K562 (cell line): ENCODE data around the gene NOL4L. TPM values are rescaled to one million over a fixed set of nuclear protein-coding genes. Genes with fewer than 3 reads are reported as not detected.
A peak's percentile ranks its signal among the peaks of the same experiment; 100 is the strongest.

Source experiments
- ATAC-seq: fragments of 200-7000 bp; cut with Tn5 transposase; 3 replicates; pipeline ENCODE4 v1.9.1; 2020; ENCODE audit warnings: moderate library complexity
- BruUV-seq: library from RNA; stranded (reverse); fragments of 400-500 nt; replicated peaks from 2 replicates; lab custom pipeline; 2021; lab: Mats Ljungman, UMichigan
- CTCF ChIA-PET: fragments of 300-600 bp; formaldehyde crosslinking; extraction: SDS; loops from one replicate; lab custom pipeline; 2021; ENCODE audit warnings: low intra/inter-chr PET ratio; lab: Yijun Ruan, JAX
- POLR2A ChIA-PET: fragments of 300-600, 350-650 bp; sonication (Branson Sonifier 250); formaldehyde crosslinking; extraction: SDS; loops from one replicate; lab custom pipeline; 2021; ENCODE audit warnings: antibody characterized with exemption, inconsistent platforms; lab: Yijun Ruan, JAX
- DNase-seq, 4 experiments: peaks; one replicate each; pipeline versions ENCODE4 v3.0.0 to v3.0.0-alpha.2; 2011 to 2018; ENCODE audit warnings: low spot score in 3 of 4, mixed read lengths in 3 of 4; ENCODE audit errors: extremely low read depth in 1 of 4
- FAIRE-seq: peaks from 2 replicates; lab custom pipeline; 2011; peaks lifted over from hg19 to GRCh38; lab: Jason Lieb, UNC
- H2AFZ ChIP-seq: 2 replicates; pipeline ENCODE4 v1.6.0; 2011; ENCODE audit warnings: low read depth, low read length, control low read depth, inconsistent platforms
- H3K27ac ChIP-seq: fragments of 200-600 bp; 3 replicates; pipeline ENCODE4 v1.8.0; 2011; ENCODE audit warnings: low read depth, mild to moderate bottlenecking, control low read depth, inconsistent platforms, low read length, moderate library complexity, mixed read lengths; ENCODE audit errors: extremely low read depth
- H3K27me3 ChIP-seq, 2 experiments: fragments of 300-600 bp in 1 of 2; 2 replicates in 1 of 2; 3 replicates in 1 of 2; pipeline versions ENCODE4 v1.6.0 to v1.8.0; 2011; ENCODE audit warnings: inconsistent platforms in 2 of 2, low read length in 2 of 2, mild to moderate bottlenecking in 1 of 2, mixed read lengths in 1 of 2, moderate library complexity in 1 of 2; ENCODE audit not compliant: control insufficient read depth in 2 of 2, insufficient read depth in 2 of 2
- H3K36me3 ChIP-seq: fragments of 300-600 bp; 3 replicates; pipeline ENCODE4 v1.8.0; 2011; ENCODE audit warnings: mild to moderate bottlenecking, low read length, inconsistent platforms; ENCODE audit not compliant: control insufficient read depth, insufficient read depth
- H3K4me1 ChIP-seq, 2 experiments: fragments of 200-600 bp in 1 of 2; replicated peaks in 1 of 2; 2 replicates in 1 of 2; 3 replicates in 1 of 2; pipeline versions ENCODE4 v1.5.1 to v1.8.0; 2011; ENCODE audit warnings: inconsistent platforms in 2 of 2, low read length in 2 of 2, mild to moderate bottlenecking in 1 of 2, mixed read lengths in 1 of 2, moderate library complexity in 1 of 2; ENCODE audit not compliant: control insufficient read depth in 2 of 2, insufficient read depth in 2 of 2
- H3K4me2 ChIP-seq: 2 replicates; pipeline ENCODE4 v1.6.1; 2011; ENCODE audit warnings: low read length, control low read depth, inconsistent platforms, mixed read lengths; ENCODE audit not compliant: insufficient read depth
- H3K4me3 ChIP-seq: fragments of 200-600 bp; sonication (generic), shearing (Covaris generic); 2 replicates; pipeline ENCODE4 v1.5.1; 2016; ENCODE audit warnings: control low read depth, inconsistent platforms
- H3K79me2 ChIP-seq: fragments of 200-600 bp; 3 replicates; pipeline ENCODE4 v1.8.0; 2011; ENCODE audit warnings: low read length, inconsistent platforms; ENCODE audit not compliant: control insufficient read depth, insufficient read depth
- H3K9ac ChIP-seq, 2 experiments: 2 replicates each; pipeline versions ENCODE4 v1.6.0 to v1.6.1; 2011; ENCODE audit warnings: low read depth in 2 of 2, low read length in 2 of 2, control low read depth in 1 of 2, inconsistent platforms in 1 of 2, mild to moderate bottlenecking in 1 of 2, mixed read lengths in 1 of 2; ENCODE audit not compliant: insufficient read depth in 1 of 2
- H3K9me1 ChIP-seq: one replicate; pipeline ENCODE4 v1.6.0; 2011; ENCODE audit warnings: inconsistent platforms, mild to moderate bottlenecking, low read length, moderate library complexity; ENCODE audit not compliant: control insufficient read depth, insufficient read depth
- H3K9me3 ChIP-seq: replicated peaks from 2 replicates; pipeline ENCODE4 v1.5.1; 2011; ENCODE audit warnings: low read depth, low read length, inconsistent platforms; ENCODE audit not compliant: control insufficient read depth, insufficient read depth
- H4K20me1 ChIP-seq: replicated peaks from 2 replicates; pipeline ENCODE4 v1.6.1; 2011; ENCODE audit warnings: low read length, inconsistent platforms, mixed read lengths; ENCODE audit not compliant: control insufficient read depth, insufficient read depth
- CBX1 ChIP-seq: sonication (generic); IDR thresholded peaks from 2 replicates; pipeline ENCODE4 v1.6.1; 2016; ENCODE audit warnings: antibody characterized with exemption, low read depth, mild to moderate bottlenecking
- CC2D1A ChIP-seq: fragments of 450-650 bp; IDR thresholded peaks from 2 replicates; pipeline ENCODE4 v1.6.1; 2017; ENCODE audit warnings: mild to moderate bottlenecking
- CTCFL ChIP-seq: IDR thresholded peaks from 2 replicates; pipeline ENCODE4 v1.6.1; 2011; ENCODE audit warnings: borderline replicate concordance, low read depth, mild to moderate bottlenecking, moderate library complexity, low read length; ENCODE audit not compliant: insufficient read depth, poor library complexity, severe bottlenecking
- IFI16 ChIP-seq: fragments of 250-450 bp; sonication (Bioruptor Pico); IDR thresholded peaks from 2 replicates; pipeline ENCODE4 v2.1.2; 2022; ENCODE audit warnings: mild to moderate bottlenecking, inconsistent platforms
- ILK ChIP-seq: fragments of 450-650 bp; IDR thresholded peaks from 2 replicates; pipeline ENCODE4 v1.6.1; 2016; ENCODE audit warnings: missing genetic modification characterization, low read depth, mild to moderate bottlenecking, missing compliant biosample characterization, moderate library complexity, borderline replicate concordance
- KDM5B ChIP-seq: fragments of 200-600 bp; sonication (generic); IDR thresholded peaks from 2 replicates; pipeline ENCODE4 v1.6.1; 2012; ENCODE audit warnings: low read depth, mild to moderate bottlenecking, moderate library complexity, low read length, control low read depth, inconsistent platforms; ENCODE audit not compliant: insufficient replicate concordance
- NR3C1 ChIP-seq: sonication (generic); formaldehyde crosslinking; IDR thresholded peaks from 2 replicates; pipeline ENCODE4 v1.8.1; 2022; ENCODE audit warnings: missing genetic modification reagents
- PRPF4 ChIP-seq: fragments of 200-400 bp; formaldehyde crosslinking; IDR thresholded peaks from one replicate; pipeline ENCODE4 v1.6.1; 2017; ENCODE audit warnings: low read length, low read depth, mild to moderate bottlenecking; ENCODE audit not compliant: insufficient read depth, poor library complexity, severe bottlenecking
- RFX7 ChIP-seq: fragments of 250-450 bp; sonication (Bioruptor Pico); IDR thresholded peaks from 2 replicates; pipeline ENCODE4 v1.5.1; 2021; ENCODE audit warnings: mild to moderate bottlenecking
- ZBTB17 ChIP-seq: fragments of 450-650 bp; formaldehyde crosslinking; IDR thresholded peaks from 2 replicates; pipeline ENCODE4 v1.4.0; 2020; ENCODE audit warnings: mild to moderate bottlenecking
- ZNF445 ChIP-seq: fragments of 250-450 bp; sonication (Bioruptor Pico); IDR thresholded peaks from 2 replicates; pipeline ENCODE4 v1.4.0; 2020; ENCODE audit warnings: low read depth, mild to moderate bottlenecking, moderate library complexity
- ZSCAN32 ChIP-seq: fragments of 450-650 bp; formaldehyde crosslinking; IDR thresholded peaks from 2 replicates; pipeline ENCODE4 v1.4.0; 2020; ENCODE audit warnings: mild to moderate bottlenecking, moderate library complexity
- WGBS: fragments of 100-300 bp; shearing (Covaris generic); methylation state at CpG from one replicate; pipeline ENCODE4 v1.1.6; 2016; ENCODE audit warnings: low coverage, mixed read lengths; ENCODE audit not compliant: insufficient coverage; ENCODE audit errors: missing lambda C conversion rate; 5-methylcytosine and 5-hydroxymethylcytosine counted together
- in situ Hi-C: fragments of 300-500 bp; cut with MboI; formaldehyde crosslinking; loops from 4 replicates; pipeline ENCODE4 v1.15.0; 2018; ENCODE audit warnings: inconsistent platforms, mixed read lengths
- intact Hi-C: fragments of 100-400 bp; cut with micrococcal nuclease; formaldehyde crosslinking; loops from 2 replicates; pipeline ENCODE4 v1.14.2; 2022
- polyA plus RNA-seq, 8 experiments: library from polyadenylated mRNA; depleted of rRNA in 4 of 8; stranded (reverse) in 5 of 8; unstranded in 3 of 8; fragments of >200 nt; fragmentation: Nextera tagmentation in 2 of 8; fragmentation: Illumina TruSeq in 1 of 8; extraction: Ambion mirVana in 2 of 8; extraction: Trizol in 1 of 8; gene quantifications; 2 replicates each; pipeline versions ENCODE4 v1.2.1 to v1.2.3, GENCODE V29; 2011 to 2014; ENCODE audit warnings: inconsistent platforms in 1 of 8, missing spikeins in 1 of 8
- total RNA-seq, 7 experiments: library from RNA; depleted of rRNA in 6 of 7; stranded (reverse); fragments of >200 nt in 6 of 7; fragmentation: Illumina TruSeq in 2 of 7; extraction: Trizol in 2 of 7; gene quantifications; 2 replicates each; pipeline versions ENCODE4 v1.2.1 to v1.2.3, GENCODE V29; 2011 to 2021; ENCODE audit warnings: low replicate concordance in 1 of 7
- TF ChIP-seq, protein P1 (sequence below): fragments of 450-650 bp; formaldehyde crosslinking; IDR thresholded peaks from 2 replicates; pipeline ENCODE4 v1.4.0; 2020; ENCODE audit warnings: mild to moderate bottlenecking, mixed read lengths

Gene NOL4L
- total and polyA plus RNA-seq, 9 of the 15 experiments (the other 6 are each of a cell fraction or from before 2014, with no cell fraction given), result 5.1 to 36.2 (median 13.6) TPM

DNA sequence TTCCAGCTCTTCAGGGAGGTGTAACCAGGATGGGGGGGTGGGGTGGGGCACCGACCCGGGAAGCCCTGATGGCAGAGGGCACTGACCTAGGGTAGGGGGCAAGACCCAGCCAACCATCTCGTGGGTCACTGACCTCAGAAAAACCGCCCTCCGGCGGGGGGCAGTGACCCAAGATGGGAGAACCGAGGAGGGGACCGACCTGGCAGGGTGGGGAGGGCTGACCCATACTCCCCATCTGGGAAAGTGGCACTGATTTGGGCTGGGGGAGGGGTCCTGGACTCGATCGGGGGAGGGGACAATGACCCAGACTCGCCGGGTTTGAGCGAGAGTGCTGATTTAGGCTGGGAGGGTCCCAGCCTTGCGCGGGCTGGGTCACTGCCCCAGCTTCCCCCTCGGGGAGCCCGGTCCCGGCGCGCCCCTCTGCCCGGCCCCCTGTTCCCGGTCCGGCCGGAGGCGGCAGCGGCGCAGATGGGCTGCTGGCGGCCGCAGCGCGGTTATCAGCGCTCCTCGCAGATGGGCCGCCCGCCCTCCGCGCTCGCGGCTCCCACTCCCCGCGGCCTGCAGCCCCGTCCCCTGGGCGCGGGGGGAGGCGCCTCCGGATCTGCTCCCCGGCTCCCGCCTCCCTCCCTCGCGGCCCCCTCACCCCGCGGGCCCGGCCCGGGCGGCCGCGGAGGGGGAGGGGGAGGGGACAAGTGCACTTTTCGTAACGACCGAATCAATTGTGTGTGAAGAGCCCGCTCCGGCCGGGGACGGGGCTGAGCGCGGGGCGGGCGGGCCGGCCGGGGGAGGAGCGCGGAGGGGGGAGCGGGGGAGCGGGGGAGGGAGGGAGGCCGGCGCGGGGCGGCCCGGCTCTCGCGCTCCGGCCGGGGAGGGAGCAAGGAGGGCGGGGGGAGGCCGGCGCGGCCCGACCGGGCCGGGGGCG lies 2.2 kb downstream of the NOL4L start (continued):
- TF ChIP-seq RFX7, result no peak
- no peak for TF ChIP-seq CTCFL
- TF ChIP-seq CBX1, result no peak
- TF ChIP-seq ZBTB17 (CRISPR knock-in tag), result no peak

GRCh38 chr20:32581839-32582658 lies 3.1 kb downstream of the NOL4L start:
- Histone ChIP-seq H3K4me3 (peak overlapping the region; percentile 87; the same call in 1 of the 2 replicates), H3K27ac (peak overlapping the region; percentile 71), H3K79me2 (peaks cover 66% of the 10 kb centered on the region), H3K4me1 (peaks cover 55 to 70% of the 10 kb centered on the region in 2 experiments), H3K9me1 (no peaks in the 10 kb centered on the region), H4K20me1 (no peaks in the 10 kb centered on the region; the same call in 1 of the 2 replicates), H3K36me3 (peaks cover under 1% of the 10 kb centered on the region; the same call in 1 of the 3 replicates), H3K27me3 (no peaks in the 10 kb centered on the region), H3K4me2 (peak overlapping the region; percentile 63; the same call in 1 of the 2 replicates), H3K9me3 (no peaks in the 10 kb centered on the region), H2AFZ (no peak overlapping the region), H3K9ac (peak overlapping the region; percentile 57 to 90)
- CTCF ChIA-PET, result interaction anchor here (0.9 kb wide), 1 partner anchor 71 kb away, joined by 3 read pairs; no protein-coding TSS in a partner anchor
- ATAC-seq (no peak), DNase-seq (no peak), FAIRE-seq (no peak)
- in situ Hi-C loops (no loop called here), intact Hi-C loops (loop anchor here (1.0 to 5.0 kb wide), 5 partner anchors 46 to 225 kb away; partner anchors contain the start of gene ASXL1)
- no TSS peak for BruUV-seq
- POLR2A ChIA-PET, result interaction anchor here (0.5 to 1.5 kb wide), 5 partner anchors 9 to 47 kb away, joined by 3 to 12 read pairs (median 4); no protein-coding TSS in a partner anchor
- WGBS, result 63% methylated on average over 17 of the region's 20 CpGs
- TF ChIP-seq IFI16 (CRISPR knock-in tag) (no peak), ILK (tag) (no peak), ZNF445 (CRISPR knock-in tag) (no peak), NR3C1 (CRISPR knock-in tag) (0 out of 2 replicates have a peak, but pooled peaks have one; percentile 15), PRPF4 (no peak), CC2D1A (no peak), KDM5B (peak; percentile 35), ZSCAN32 (CRISPR knock-in tag) (no peak)
- TF ChIP-seq, protein P1, sequence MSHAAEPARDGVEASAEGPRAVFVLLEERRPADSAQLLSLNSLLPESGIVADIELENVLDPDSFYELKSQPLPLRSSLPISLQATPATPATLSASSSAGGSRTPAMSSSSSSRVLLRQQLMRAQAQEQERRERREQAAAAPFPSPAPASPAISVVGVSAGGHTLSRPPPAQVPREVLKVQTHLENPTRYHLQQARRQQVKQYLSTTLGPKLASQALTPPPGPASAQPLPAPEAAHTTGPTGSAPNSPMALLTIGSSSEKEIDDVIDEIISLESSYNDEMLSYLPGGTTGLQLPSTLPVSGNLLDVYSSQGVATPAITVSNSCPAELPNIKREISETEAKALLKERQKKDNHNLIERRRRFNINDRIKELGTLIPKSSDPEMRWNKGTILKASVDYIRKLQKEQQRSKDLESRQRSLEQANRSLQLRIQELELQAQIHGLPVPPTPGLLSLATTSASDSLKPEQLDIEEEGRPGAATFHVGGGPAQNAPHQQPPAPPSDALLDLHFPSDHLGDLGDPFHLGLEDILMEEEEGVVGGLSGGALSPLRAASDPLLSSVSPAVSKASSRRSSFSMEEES (CRISPR knock-in tag), result no peak
